ENCODE data around the gene POU2F1.

The POU2F1 gene

DNA sequence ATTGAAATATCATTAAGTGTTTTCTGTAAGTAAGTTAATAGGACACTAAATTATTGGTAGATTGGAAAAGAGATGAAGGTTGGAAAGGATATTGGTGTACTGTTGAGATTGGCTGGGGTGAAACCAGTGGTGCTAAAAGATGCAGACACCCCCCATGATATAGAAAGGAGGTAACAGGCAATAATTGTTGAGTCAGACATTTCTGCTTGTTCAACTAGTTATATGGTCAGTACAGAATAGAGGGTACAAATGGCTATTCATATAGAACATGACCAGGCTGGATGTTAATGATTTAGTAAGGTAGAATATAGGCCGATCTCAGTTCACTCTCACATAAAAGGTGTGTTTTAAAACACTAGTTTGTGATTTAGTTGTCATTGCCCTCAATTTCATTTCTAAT is 104.5 kb downstream of the POU2F1 start:
- no peak for DNase-seq

GRCh38 chr1:167328306-167328815 is 107.7 kb downstream of the POU2F1 start:
- no peak for DNase-seq

DNA sequence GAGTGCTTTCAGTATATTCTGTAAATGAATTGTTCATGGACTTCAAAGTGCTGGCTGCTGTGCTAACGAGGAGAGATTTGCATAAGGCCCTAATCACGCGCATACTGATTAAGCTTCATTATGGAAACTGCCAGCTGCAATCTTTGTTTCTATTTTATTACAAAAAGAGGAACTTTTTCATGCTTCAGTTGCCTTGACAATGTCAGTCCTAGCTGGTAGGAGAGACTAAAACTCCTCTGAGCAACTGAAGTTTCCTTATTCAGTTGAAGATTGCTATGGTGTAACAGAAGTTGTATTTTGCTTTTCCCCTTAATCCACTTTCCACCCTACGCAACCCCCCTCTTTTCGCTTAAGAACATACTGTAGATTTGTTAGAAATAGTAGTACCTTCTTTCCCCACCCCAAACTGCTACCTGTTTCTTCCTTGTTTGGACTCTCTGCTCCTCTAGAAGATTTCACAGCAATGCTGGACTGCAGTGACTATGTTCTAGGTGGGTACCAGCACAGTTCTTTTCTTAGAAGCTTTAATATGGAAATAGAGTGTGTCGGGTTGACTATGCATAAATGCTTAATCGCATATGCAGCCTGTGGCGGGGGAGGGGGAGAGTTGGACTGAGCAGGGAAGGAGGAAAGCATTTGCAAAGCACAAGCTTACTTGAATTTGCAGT is 108.3 kb downstream of the POU2F1 start:
- DNase-seq: peak; percentile 97 to 98

- no peak for DNase-seq
These were observed 110.1 kb downstream of the POU2F1 start for GRCh38 chr1:167330601-167331293.

GRCh38 chr1:167331650-167332049 is 111.0 kb downstream of the POU2F1 start:
- DNase-seq: no peak

GRCh38 chr1:167332503-167332902 is 111.8 kb downstream of the POU2F1 start:
- DNase-seq: no peak

GRCh38 chr1:167333124-167333523 is 112.4 kb downstream of the POU2F1 start:
- DNase-seq: no peak

DNA sequence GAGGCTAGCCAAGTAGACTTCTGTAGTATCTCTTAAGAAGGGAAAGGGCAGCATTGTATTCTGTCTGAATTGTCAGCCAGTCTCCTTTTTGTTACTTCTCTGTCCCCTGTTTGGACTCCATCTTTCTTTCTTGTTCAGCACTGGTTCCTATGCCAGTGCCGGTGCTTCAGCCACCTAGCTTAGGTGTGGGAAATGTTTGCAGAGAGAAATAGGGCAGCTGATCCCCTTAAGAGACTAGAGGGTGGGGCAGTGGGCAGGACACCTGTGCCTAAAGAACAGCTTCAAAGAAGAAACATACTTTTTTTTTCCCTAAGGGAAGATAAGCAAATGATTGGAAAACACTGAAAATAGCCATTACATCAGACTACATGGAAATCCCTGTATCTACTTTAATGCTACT is 113.0 kb downstream of the POU2F1 start:
- no peak for DNase-seq

DNA sequence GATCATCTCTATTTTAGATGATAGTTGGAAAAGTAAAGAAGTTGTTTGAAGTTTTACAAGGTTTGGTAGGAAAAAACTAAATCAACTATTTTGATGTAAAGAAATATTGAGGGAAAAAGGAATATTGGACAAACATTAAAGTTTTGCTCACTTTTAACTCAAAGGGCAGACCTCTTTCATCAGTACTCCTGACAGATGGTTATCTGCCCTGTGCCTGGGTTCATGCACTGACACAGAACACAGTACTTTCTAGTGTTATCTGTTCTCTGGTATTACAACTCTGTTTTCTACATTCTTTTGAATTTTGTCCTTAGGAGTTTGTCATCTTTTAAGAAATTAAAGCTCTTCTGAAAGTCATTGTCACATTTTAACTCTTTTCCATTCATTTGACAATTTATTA is 118.7 kb downstream of the POU2F1 start:
- DNase-seq: no peak

DNA sequence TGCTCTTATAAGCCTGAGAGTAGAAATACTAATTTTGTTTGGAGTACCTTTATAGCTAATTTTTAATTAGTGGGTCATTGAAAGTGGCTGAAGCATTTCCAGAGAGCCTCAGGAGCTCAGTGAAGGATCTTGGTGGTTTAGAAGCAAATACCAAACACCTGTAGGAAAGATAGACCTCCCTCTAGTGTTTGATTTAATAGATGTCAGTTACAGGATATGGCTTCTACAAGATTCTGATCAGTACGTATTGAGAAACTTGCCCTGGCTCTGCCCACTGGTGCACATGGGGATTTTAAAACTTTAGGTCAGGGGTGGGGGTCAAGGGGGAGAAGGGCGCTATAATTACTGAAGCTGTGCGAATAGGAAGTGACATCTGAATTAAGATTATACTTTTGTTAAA is 122.2 kb downstream of the POU2F1 start:
- DNase-seq: peak; percentile 35 to 54

DNA sequence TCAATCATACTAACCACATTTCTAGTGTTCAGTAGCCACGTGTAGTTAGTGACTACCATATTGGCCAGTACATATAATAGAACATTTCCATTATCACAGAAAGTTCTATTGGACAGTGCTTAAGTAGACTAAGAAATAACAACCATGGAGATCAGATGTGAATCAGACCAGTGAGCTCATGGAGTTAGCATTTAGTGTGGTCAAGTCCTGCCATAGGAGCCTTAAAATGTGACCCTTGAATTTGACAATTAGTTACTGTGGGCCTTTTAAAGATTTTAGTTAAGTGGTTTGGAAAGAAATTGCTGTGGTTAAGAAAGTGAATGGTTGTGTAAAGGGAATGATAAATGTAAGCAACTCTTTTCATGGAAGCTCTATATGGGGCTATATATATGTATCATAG is 123.4 kb downstream of the POU2F1 start:
- no peak for DNase-seq

DNA sequence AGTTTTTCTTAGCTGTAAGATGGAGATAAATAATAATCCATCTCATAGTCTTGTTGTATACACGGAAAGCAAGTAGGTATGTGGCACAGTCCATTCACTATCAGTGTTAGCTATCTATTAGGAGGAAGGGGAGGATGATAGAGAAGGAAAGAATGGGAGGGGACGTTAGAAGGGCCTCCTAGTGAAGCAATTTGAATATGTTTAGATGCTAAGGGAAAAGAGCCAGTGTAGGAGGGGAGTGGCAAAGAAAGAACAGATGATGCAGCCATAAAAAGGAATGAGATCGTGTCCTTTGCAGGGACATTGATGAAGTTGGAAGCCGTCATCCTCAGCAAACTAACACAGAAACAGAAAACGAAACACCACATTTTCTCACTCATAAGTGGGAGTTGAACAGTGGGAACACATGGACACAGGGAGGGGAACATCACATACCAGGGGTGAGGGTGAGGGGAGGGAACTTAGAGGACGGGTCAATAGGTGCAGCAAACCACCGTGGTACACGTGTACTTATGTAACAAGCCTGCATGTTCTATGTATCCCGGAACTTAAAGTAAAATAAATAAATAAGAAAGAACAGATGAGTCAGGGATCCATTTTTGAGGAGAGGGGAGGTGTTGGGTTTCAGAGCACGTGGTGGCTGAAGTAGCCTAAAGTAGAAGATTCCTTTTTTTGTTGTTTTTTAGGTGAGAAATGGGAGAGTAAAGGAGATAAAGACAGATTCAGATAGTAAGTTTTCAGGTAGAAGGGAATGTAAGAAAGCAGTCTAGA is 124.1 kb downstream of the POU2F1 start:
- no peak for DNase-seq

DNA sequence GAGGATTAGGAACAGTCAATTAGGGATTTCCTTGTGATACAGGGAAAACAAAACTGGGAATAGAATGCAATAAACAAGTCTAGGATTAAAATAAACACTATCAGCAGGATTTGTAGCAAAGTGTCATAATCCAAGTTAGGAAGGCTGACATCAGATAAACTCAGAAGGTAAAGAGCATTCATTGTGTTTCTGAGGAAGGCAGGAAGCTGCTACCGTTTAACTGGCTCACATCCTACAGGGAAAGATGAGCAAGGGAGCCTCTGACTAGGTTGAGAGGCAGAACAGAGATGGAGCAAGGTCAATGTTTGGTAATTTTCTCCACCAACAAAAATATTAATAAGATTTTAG is 124.7 kb downstream of the POU2F1 start:
- DNase-seq: no peak

GRCh38 chr1:167357305-167357704 is 136.6 kb downstream of the POU2F1 start:
- DNase-seq: no peak

GRCh38 chr1:167359295-167359694 is 138.6 kb downstream of the POU2F1 start:
- DNase-seq: no peak

- no peak for DNase-seq
These were observed 139.4 kb downstream of the POU2F1 start for GRCh38 chr1:167360120-167360519.

DNA sequence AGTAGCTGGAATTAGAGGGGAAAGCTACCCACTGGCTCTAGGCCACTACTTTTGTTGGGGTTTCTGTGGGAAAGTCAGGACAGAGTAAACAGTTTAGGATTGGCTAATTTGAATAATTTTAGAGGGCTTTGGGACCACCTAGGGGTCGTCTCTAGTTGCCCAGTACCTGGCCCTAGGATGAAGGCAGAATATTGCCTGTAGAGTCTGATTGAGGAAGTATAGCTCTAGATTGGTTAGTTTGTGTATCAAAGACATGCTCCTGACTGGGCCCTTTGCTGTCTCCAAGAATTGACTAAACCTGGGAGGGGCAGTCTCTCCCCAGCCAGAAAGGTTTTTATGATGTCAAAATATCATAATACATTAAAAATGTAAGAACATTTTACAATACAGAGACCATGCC is 142.0 kb downstream of the POU2F1 start:
- DNase-seq: no peak

DNA sequence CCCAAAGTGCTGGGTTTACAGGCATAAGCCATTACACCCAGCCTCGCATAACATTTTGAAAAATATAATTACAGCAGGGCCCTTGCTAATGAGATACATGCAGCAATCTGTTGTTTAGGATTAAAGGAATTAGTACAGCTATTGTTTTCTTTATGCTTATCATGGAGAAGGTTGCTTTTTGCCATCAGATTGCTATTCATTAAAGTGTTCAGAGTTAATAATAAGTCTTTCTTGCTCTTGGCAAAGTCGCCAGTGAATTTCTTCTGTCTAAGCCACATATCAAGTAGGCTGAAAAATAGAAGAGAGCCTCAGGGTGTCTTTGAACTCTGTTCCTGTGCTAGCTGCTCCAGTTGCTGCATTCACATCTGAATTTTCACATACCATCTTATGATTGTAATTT is 144.1 kb downstream of the POU2F1 start:
- DNase-seq: no peak

GRCh38 chr1:167365360-167365759 is 144.7 kb downstream of the POU2F1 start:
- DNase-seq: no peak

DNA sequence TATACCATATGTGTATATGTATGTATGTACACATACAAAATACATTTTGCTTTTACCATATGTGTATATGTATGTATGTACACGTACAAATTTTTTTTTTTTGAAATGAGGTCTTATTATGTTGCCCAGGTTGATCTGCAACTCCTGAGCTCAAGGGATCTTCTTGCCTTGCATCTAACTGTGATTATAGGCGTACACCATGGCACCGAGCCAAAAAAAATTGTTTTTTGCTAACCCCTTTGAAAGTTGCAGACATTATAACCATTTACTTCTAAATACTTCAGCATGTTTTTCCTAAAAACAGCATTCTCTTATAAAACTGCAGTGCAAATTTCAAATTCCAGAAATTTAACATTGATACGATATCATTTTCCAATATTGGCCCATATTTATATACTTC is 147.0 kb downstream of the POU2F1 start:
- no peak for DNase-seq

DNA sequence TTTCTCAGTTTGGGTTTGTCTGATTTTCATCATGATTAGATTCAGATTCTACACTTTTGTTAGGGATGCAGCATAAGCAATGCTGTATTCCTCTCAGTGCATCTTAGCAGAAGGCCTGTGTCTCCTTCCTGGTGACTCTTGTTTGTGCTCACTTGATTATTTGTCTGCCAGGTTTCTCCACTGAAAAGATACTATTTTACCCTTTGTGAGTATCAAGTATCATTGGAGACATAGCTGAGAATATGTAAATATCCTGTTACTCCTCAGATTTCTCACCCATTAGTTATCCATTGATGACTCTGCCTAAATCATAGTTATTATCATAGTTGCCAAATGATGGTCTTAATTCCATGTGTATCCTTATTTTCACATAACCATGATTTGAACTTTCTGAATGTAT is 148.5 kb downstream of the POU2F1 start:
- DNase-seq: no peak

- DNase-seq: no peak
These were observed 149.2 kb downstream of the POU2F1 start for GRCh38 chr1:167369933-167370332.

- peak; percentile 85 to 87 for DNase-seq
These were observed 150.3 kb downstream of the POU2F1 start for GRCh38 chr1:167371030-167371429.

DNA sequence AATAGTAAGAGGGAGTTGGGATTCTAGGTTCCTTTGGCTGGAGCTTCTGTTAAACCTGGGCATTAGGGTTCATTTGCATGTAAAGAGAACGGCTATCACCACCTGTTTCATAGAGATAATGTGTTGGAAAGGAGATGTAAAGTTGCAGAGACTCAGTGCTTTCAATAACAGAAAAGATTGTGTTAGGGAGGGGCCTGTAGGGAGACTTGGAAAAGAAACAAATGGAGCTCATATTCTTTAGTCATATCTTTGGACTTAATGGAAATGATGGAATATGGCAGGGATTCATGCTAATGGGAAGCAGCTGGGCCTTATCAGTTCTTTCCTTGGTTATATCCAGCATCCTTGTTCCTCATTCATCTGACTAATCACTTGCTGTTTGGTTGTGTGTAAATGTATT is 152.7 kb downstream of the POU2F1 start:
- DNase-seq: peak; percentile 43 to 67
